KMS-11 (cell line): ENCODE data around the gene TUFM.
"Not testable (repeated sequence)": the region's sequence is repeated elsewhere in the genome, so short reads cannot be mapped to it uniquely, and the experiment has no call there.

Source experiments
- H2AFZ ChIP-seq: fragments of 200-600 bp; sonication (generic); 2 replicates; pipeline ENCODE4 v1.6.1; 2016; ENCODE audit warnings: antibody characterized with exemption, mixed run types, low read depth
- H3K27ac ChIP-seq: fragments of 200-600 bp; sonication (generic); 2 replicates; pipeline ENCODE4 v1.6.1; 2016; ENCODE audit warnings: mild to moderate bottlenecking, mixed run types
- H3K27me3 ChIP-seq: fragments of 200-600 bp; sonication (generic); 2 replicates; pipeline ENCODE4 v1.6.1; 2017; ENCODE audit warnings: mild to moderate bottlenecking, low read depth, mixed run types, moderate library complexity; ENCODE audit not compliant: insufficient read depth
- H3K36me3 ChIP-seq: fragments of 200-600 bp; sonication (generic); 2 replicates; pipeline ENCODE4 v1.6.1; 2017; ENCODE audit warnings: mild to moderate bottlenecking, mixed run types; ENCODE audit not compliant: insufficient read depth
- H3K4me1 ChIP-seq: fragments of 200-600 bp; sonication (generic); 2 replicates; pipeline ENCODE4 v1.6.1; 2016; ENCODE audit warnings: mild to moderate bottlenecking, low read depth, mixed run types; ENCODE audit not compliant: poor library complexity, severe bottlenecking
- H3K4me2 ChIP-seq: fragments of 200-600 bp; sonication (generic); 2 replicates; pipeline ENCODE4 v1.7.0; 2016; ENCODE audit warnings: mild to moderate bottlenecking, mixed run types
- H3K4me3 ChIP-seq: fragments of 200-600 bp; sonication (generic); IDR thresholded peaks from 2 replicates; pipeline ENCODE4 v1.6.1; 2017; ENCODE audit warnings: low read depth, low read length, mixed read lengths; ENCODE audit not compliant: insufficient read depth
- H3K79me2 ChIP-seq: fragments of 200-600 bp; sonication (generic); 2 replicates; pipeline ENCODE4 v1.6.1; 2016; ENCODE audit warnings: low read depth, mixed run types; ENCODE audit not compliant: insufficient read depth
- H3K9ac ChIP-seq: fragments of 200-600 bp; sonication (generic); 2 replicates; pipeline ENCODE4 v1.6.1; 2016; ENCODE audit warnings: mild to moderate bottlenecking, mixed run types
- H4K20me1 ChIP-seq: fragments of 200-600 bp; sonication (generic); 2 replicates; pipeline ENCODE4 v1.6.1; 2016; ENCODE audit warnings: mild to moderate bottlenecking, mixed run types; ENCODE audit not compliant: insufficient read depth
- CTCF ChIP-seq: fragments of 200-600 bp; sonication (generic); conservative IDR thresholded peaks from 2 replicates; pipeline ENCODE4 v1.6.1; 2017; ENCODE audit warnings: low read depth, mild to moderate bottlenecking, antibody characterized with exemption, low read length, moderate library complexity, mixed read lengths

The TUFM gene

DNA sequence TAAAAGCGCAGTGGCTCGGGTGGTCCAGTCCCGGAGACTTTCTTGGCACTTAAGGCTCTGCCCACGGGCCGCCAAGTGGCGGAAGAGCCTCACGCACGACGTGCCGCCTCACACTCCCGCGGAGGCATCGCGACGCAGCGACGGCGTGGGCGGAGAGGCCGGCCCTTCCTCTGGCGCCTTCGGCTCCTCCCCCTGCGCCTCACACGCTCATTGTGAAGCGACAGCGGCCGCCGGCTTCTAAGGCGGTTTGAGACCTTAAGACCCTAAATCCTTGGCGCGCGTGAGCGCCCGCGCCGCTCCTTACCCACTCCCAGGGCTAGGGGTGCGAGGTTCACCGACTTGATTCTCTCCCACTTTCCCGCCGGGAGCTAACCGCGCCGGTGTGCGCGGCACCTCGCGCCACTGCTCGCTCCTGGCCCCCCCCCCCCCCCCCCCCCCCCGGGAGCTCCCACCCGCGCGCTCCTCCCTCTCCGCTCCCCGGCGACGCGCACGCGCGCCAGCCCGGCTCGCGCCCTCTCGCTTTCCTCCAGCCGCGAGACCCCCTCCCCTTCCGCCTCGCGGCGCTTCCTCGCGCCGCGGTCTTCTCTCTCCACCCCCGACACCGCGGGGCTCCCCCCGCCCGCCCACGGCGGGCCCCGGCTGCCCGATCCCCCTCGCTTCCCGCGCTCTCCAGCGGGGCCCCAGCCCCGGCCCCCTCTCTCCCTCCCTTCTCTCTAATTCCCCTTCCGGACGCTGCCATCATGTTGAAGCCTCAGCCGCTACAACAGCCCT lies 23.4 kb downstream of the TUFM start, which contains the start of gene ATXN2L:
ATXN2L (plus strand) TSS at position 480 of the 771 bp plus-strand sequence; CDS start at position 741, 261 bp downstream.
- Histone ChIP-seq H3K9ac (peak within 1 kb of the TSS; percentile 97), H3K27ac (peak within 1 kb of the TSS; percentile 96), H3K27me3 (no peaks in the 10 kb centered on the region), H3K4me3 (no peak within 1 kb of the TSS), H3K79me2 (peaks cover 42% of the 10 kb centered on the region), H4K20me1 (no peaks in the 10 kb centered on the region; the same call in 1 of the 2 replicates), H3K4me2 (peak within 1 kb of the TSS; percentile 92), H2AFZ (peak within 1 kb of the TSS; percentile 58), H3K36me3 (peaks cover 4% of the 10 kb centered on the region; the same call in 1 of the 2 replicates), H3K4me1 (peaks cover 41% of the 10 kb centered on the region)
- TF ChIP-seq CTCF: no peak

GRCh38 chr16:28821874-28822519 lies 24.2 kb downstream of the TUFM start:
- Histone ChIP-seq H3K27ac (peak overlapping the region; percentile 96), H3K4me2 (peak overlapping the region; percentile 70), H2AFZ (peak overlapping the region; percentile 58; the same call in 1 of the 2 replicates), H3K4me3 (no peak overlapping the region), H3K79me2 (peaks cover 35% of the 10 kb centered on the region), H3K27me3 (no peaks in the 10 kb centered on the region), H4K20me1 (no peaks in the 10 kb centered on the region; the same call in 1 of the 2 replicates), H3K4me1 (peaks cover 41% of the 10 kb centered on the region), H3K36me3 (peaks cover 4% of the 10 kb centered on the region; the same call in 1 of the 2 replicates), H3K9ac (peak overlapping the region; percentile 97)
- no peak for TF ChIP-seq CTCF

DNA sequence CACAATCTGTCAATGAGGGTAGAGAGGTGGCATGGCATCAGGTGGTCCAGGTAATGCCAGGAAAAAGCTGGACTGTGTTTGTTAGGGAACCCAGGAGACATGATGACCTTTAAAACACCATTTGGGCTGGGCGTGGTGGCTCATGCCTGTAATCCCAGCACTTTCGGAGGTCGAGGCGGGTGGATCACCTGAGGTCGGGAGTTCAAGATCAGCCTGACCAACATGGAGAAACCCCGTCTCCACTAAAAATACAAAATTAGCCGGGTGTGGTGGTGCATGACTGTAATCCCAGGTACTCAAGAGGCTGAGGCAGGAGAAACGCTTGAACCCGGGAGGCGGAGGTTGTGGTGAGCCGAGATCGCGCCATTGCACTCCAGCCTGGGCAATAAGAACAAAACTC lies 25.6 kb downstream of the TUFM start:
- Histone ChIP-seq H3K79me2 (peaks cover 21% of the 10 kb centered on the region), H3K4me1 (peaks cover 26% of the 10 kb centered on the region)
- H3K36me3 ChIP-seq, H3K9ac ChIP-seq, H3K4me2 ChIP-seq, H3K27me3 ChIP-seq, H3K27ac ChIP-seq, H2AFZ ChIP-seq, H4K20me1 ChIP-seq, H3K4me3 ChIP-seq: not testable (repeated sequence)

DNA sequence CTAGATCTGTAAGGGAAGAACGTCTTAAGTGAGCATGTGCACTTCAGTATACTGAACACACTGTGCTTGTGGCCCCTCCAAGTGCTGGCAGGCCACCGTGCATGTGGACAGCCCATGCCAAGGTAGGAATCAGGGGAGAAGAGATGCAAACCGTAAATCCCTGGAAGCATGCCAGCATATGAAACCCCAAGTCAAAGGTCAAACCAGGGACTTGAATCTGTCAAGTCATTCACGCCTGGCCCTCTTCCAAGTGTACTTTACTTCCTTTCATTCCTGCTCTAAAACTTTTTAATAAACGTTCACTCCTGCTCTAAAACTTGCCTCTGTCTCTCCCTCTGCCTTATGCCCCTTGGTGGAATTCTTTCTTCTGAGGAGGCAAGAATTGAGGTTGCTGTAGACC lies 26.1 kb downstream of the TUFM start:
- peaks cover 1% of the 10 kb centered on the region; the same call in 1 of the 2 replicates for H3K36me3 ChIP-seq
- TF ChIP-seq CTCF: no peak
- no peaks in the 10 kb centered on the region for H3K27me3 ChIP-seq
- H3K79me2 ChIP-seq: peaks cover 15% of the 10 kb centered on the region
- H3K9ac ChIP-seq: no peak overlapping the region
- H3K4me3 ChIP-seq: no peak overlapping the region
- H3K4me1 ChIP-seq: peaks cover 21% of the 10 kb centered on the region
- no peak overlapping the region for H3K4me2 ChIP-seq
- no peak overlapping the region for H2AFZ ChIP-seq
- no peak overlapping the region for H3K27ac ChIP-seq
- no peaks in the 10 kb centered on the region; the same call in 1 of the 2 replicates for H4K20me1 ChIP-seq

DNA sequence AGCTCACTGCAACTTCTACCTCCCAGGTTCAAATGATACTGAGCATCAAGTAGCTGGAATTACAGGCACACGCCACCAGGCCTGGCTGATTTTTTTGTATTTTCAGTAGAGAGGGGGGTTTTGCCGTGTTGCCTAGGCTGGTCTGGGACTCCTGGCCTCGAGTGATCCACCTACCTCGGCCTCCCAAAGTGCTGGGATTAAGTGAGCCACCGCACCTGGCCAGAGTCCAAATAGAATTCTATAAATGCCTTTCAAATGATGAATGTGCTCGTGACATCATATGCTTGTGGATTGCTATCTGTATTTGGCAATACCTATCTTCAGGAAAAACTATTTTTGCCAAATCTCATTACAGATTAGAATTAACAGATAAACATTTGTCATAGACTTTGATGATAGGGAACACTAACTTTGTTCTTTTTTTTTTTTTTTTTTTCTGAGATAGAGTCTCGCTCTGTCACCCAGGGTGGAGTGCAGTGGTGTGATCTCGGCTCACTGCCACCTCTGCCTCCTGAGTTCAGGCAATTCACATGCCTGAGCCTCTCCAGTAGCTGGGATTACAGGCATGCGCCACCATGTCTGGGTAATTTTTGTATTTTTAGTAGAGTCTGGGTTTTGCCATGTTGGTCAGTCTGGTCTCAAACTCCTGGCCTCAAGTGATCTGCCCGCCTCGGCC lies 38.6 kb downstream of the TUFM start:
- not testable (repeated sequence) for H4K20me1 ChIP-seq, H2AFZ ChIP-seq, H3K27me3 ChIP-seq, H3K27ac ChIP-seq, H3K79me2 ChIP-seq, H3K36me3 ChIP-seq, H3K4me2 ChIP-seq, H3K9ac ChIP-seq, H3K4me3 ChIP-seq, H3K4me1 ChIP-seq
